ENCODE data around the gene PIGU. TPM values are rescaled to one million over a fixed set of nuclear protein-coding genes. Genes with fewer than 3 reads are reported as not detected.

PIGU gene
- total and polyA plus RNA-seq, 8 donors, result 17.0 to 38.6 (median 30.3) TPM

- DNase-seq (no peak), ATAC-seq (no peak)
- no peak overlapping the region for H3K4me3 ChIP-seq
- intact Hi-C loops (cut with DNase I), result no loop called here
- no peaks in the 10 kb centered on the region for H3K9me3 ChIP-seq
- no peaks in the 10 kb centered on the region for H3K4me1 ChIP-seq
- no peaks in the 10 kb centered on the region for H3K27me3 ChIP-seq
- TF ChIP-seq CTCF (IDR thresholded peaks at IDR 0.05), result no peak
- peaks cover 0 to 4% of the 10 kb centered on the region in 2 donors for H3K36me3 ChIP-seq
- H3K27ac ChIP-seq, result no peak overlapping the region
Observed at GRCh38 chr20:34654207-34654744, 22.6 kb downstream of the PIGU start.

GRCh38 chr20:34651200-34651599 is 25.7 kb downstream of the PIGU start:
- Histone ChIP-seq H3K9me3 (no peaks in the 10 kb centered on the region), H3K4me1 (no peaks in the 10 kb centered on the region), H3K27ac (no peak overlapping the region), H3K27me3 (no peaks in the 10 kb centered on the region), H3K4me3 (no peak overlapping the region), H3K36me3 (peaks cover 0 to 4% of the 10 kb centered on the region in 2 donors)
- TF ChIP-seq CTCF (IDR thresholded peaks at IDR 0.05), result no peak
- intact Hi-C loops (cut with DNase I), result no loop called here
- ATAC-seq (no peak), DNase-seq (no peak)

GRCh38 chr20:34647737-34648136 is 29.2 kb downstream of the PIGU start:
- DNase-seq, result no peak
- H3K4me3 ChIP-seq, result no peak overlapping the region
- H3K36me3 ChIP-seq, result no peaks in the 10 kb centered on the region
- no peak for ATAC-seq
- H3K9me3 ChIP-seq, result no peaks in the 10 kb centered on the region
- intact Hi-C loops (cut with DNase I), result no loop called here
- peaks cover 0 to 7% of the 10 kb centered on the region in 2 donors for H3K4me1 ChIP-seq
- no peak for TF ChIP-seq CTCF (IDR thresholded peaks at IDR 0.05)
- H3K27me3 ChIP-seq, result no peaks in the 10 kb centered on the region
- H3K27ac ChIP-seq, result no peak overlapping the region

GRCh38 chr20:34644951-34645350 is 31.9 kb downstream of the PIGU start:
- H3K27ac ChIP-seq, result no peak overlapping the region
- TF ChIP-seq CTCF (IDR thresholded peaks at IDR 0.05), result no peak
- no peak for ATAC-seq
- H3K4me3 ChIP-seq, result no peak overlapping the region
- H3K36me3 ChIP-seq, result no peaks in the 10 kb centered on the region
- H3K27me3 ChIP-seq, result no peaks in the 10 kb centered on the region
- H3K9me3 ChIP-seq, result no peaks in the 10 kb centered on the region
- intact Hi-C loops (cut with DNase I), result no loop called here
- DNase-seq, result no peak
- peaks cover 0 to 7% of the 10 kb centered on the region in 2 donors for H3K4me1 ChIP-seq

DNA sequence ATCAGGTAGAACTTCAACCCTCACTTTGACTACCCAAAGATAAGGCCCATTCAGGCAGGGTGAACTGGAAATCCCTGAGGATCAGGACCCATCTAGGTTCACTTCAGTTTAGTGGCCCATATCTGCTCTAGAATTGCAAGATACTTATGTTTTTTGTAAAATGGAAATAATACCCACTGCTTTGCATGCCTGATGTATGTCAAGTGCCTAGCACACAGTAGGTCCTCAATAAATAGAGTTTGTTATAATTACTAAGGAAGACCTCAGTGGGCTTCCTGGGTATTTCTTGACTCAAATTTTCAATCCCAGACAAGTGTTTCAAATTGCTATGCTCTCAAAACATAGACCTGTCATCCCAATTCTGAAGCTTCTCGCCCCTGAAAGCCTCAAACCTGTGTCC is 32.5 kb downstream of the PIGU start:
- Histone ChIP-seq H3K4me3 (no peak overlapping the region), H3K27me3 (no peaks in the 10 kb centered on the region), H3K4me1 (peaks cover 0 to 7% of the 10 kb centered on the region in 2 donors), H3K36me3 (no peaks in the 10 kb centered on the region), H3K27ac (no peak overlapping the region), H3K9me3 (no peaks in the 10 kb centered on the region)
- TF ChIP-seq CTCF (IDR thresholded peaks at IDR 0.05), result no peak
- DNase-seq, result no peak
- intact Hi-C loops (cut with DNase I), result no loop called here
- ATAC-seq, result no peak
